ENCODE results near the gene DPM3. TPM values are rescaled to one million over a fixed set of nuclear protein-coding genes. Genes with fewer than 3 reads are reported as not detected.
A peak's percentile ranks its signal among the peaks of the same experiment; 100 is the strongest.

Gene DPM3
- total RNA-seq, 1 donor from 2014 or later, result 71.1 TPM

GRCh38 chr1:155108296-155108695 lies 32.0 kb downstream of the DPM3 start:
- H3K36me3 ChIP-seq, result no peaks in the 10 kb centered on the region
- H3K4me1 ChIP-seq, result peaks cover 9% of the 10 kb centered on the region
- ATAC-seq (no peak), DNase-seq (no peak)
- no peaks in the 10 kb centered on the region for H3K27me3 ChIP-seq
- H3K27ac ChIP-seq, result no peak overlapping the region
- TF ChIP-seq CTCF (IDR thresholded peaks at IDR 0.05), result no peak
- no peaks in the 10 kb centered on the region for H3K9me3 ChIP-seq
- H3K4me3 ChIP-seq, result no peak overlapping the region
- intact Hi-C loops (cut with DNase I), result no loop called here

- intact Hi-C loops (cut with DNase I), result no loop called here
- H3K27ac ChIP-seq, result no peak overlapping the region
- ATAC-seq, result no peak
- H3K4me1 ChIP-seq, result peaks cover 9% of the 10 kb centered on the region
- no peak for DNase-seq
- H3K4me3 ChIP-seq, result no peak overlapping the region
- no peak for TF ChIP-seq CTCF (IDR thresholded peaks at IDR 0.05)
- H3K27me3 ChIP-seq, result no peaks in the 10 kb centered on the region
- H3K9me3 ChIP-seq, result no peaks in the 10 kb centered on the region
- no peaks in the 10 kb centered on the region for H3K36me3 ChIP-seq
Observed at GRCh38 chr1:155107309-155108264, 32.7 kb downstream of the DPM3 start.

GRCh38 chr1:155106862-155107261 lies 33.5 kb downstream of the DPM3 start:
- ATAC-seq (no peak), DNase-seq (no peak)
- Histone ChIP-seq H3K27ac (no peak overlapping the region), H3K4me3 (no peak overlapping the region), H3K27me3 (no peaks in the 10 kb centered on the region), H3K36me3 (no peaks in the 10 kb centered on the region), H3K4me1 (peaks cover 9% of the 10 kb centered on the region), H3K9me3 (no peaks in the 10 kb centered on the region)
- intact Hi-C loops (cut with DNase I), result no loop called here
- no peak for TF ChIP-seq CTCF (IDR thresholded peaks at IDR 0.05)

- H3K4me3 ChIP-seq, result no peak overlapping the region
- ATAC-seq, result peak; percentile 94
- intact Hi-C loops (cut with DNase I), result no loop called here
- TF ChIP-seq CTCF (IDR thresholded peaks at IDR 0.05), result no peak
- H3K36me3 ChIP-seq, result no peaks in the 10 kb centered on the region
- no peaks in the 10 kb centered on the region for H3K9me3 ChIP-seq
- H3K27me3 ChIP-seq, result no peaks in the 10 kb centered on the region
- peaks cover 9% of the 10 kb centered on the region for H3K4me1 ChIP-seq
- H3K27ac ChIP-seq, result peak overlapping the region; percentile 20
- DNase-seq, result peak; percentile 90
Observed at GRCh38 chr1:155105604-155106011, 34.7 kb downstream of the DPM3 start.

GRCh38 chr1:155104605-155105534 lies 35.5 kb downstream of the DPM3 start:
- Histone ChIP-seq H3K36me3 (no peaks in the 10 kb centered on the region), H3K4me3 (no peak overlapping the region), H3K4me1 (peaks cover 9% of the 10 kb centered on the region), H3K27me3 (no peaks in the 10 kb centered on the region), H3K27ac (peak overlapping the region; percentile 20), H3K9me3 (no peaks in the 10 kb centered on the region)
- no peak for TF ChIP-seq CTCF (IDR thresholded peaks at IDR 0.05)
- intact Hi-C loops (cut with DNase I), result no loop called here
- peak; percentile 30 for ATAC-seq
- no peak for DNase-seq

Data from upper lobe of right lung (tissue), 1 donor.